Panc1 (cell line): ENCODE measurements around the gene MCU. TPM values are rescaled to one million over a fixed set of nuclear protein-coding genes. Genes with fewer than 3 reads are reported as not detected.

Source experiments
- ATAC-seq: fragments of 200-7000 bp; cut with Tn5 transposase; 2 replicates; pipeline ENCODE4 v1.9.1; 2020; ENCODE audit warnings: mild to moderate bottlenecking, moderate library complexity
- BruUV-seq: library from RNA; stranded (reverse); fragments of 400-500 nt; replicated peaks from 2 replicates; lab custom pipeline; 2021; lab: Mats Ljungman, UMichigan
- CTCF ChIA-PET: fragments of 300-600 bp; sonication (Branson Sonifier 250); formaldehyde crosslinking; loops from one replicate; lab custom pipeline; 2022; ENCODE audit warnings: antibody characterized with exemption; lab: Charles Lee
- POLR2A ChIA-PET: fragments of 300-600 bp; sonication (Branson Sonifier 250); formaldehyde crosslinking; loops from one replicate; lab custom pipeline; 2022; ENCODE audit warnings: antibody characterized with exemption; lab: Charles Lee
- DNase-seq: peaks from one replicate; pipeline ENCODE4 v3.0.0-alpha.2; 2010; ENCODE audit warnings: low read depth, low spot score
- H3K27ac ChIP-seq: 2 replicates; pipeline ENCODE4 v1.5.1; 2011; ENCODE audit warnings: mild to moderate bottlenecking, low read length, inconsistent platforms
- H3K27me3 ChIP-seq: fragments of 200-500 bp; sonication (Bioruptor generic); 2 replicates; pipeline ENCODE4 v1.6.0; 2014; ENCODE audit warnings: low read length, inconsistent platforms; ENCODE audit not compliant: control insufficient read depth, insufficient read depth
- H3K36me3 ChIP-seq: fragments of 200-500 bp; sonication (Bioruptor generic); 2 replicates; pipeline ENCODE4 v1.5.1; 2014; ENCODE audit warnings: inconsistent platforms, mild to moderate bottlenecking, low read length, moderate library complexity; ENCODE audit not compliant: control insufficient read depth, insufficient read depth
- H3K4me1 ChIP-seq: 2 replicates; pipeline ENCODE4 v1.5.1; 2011; ENCODE audit warnings: inconsistent platforms, mild to moderate bottlenecking, low read length, moderate library complexity; ENCODE audit not compliant: control insufficient read depth, insufficient read depth
- H3K4me3 ChIP-seq, 2 experiments: 2 replicates each; pipeline ENCODE4 v1.5.1; 2011 to 2012; ENCODE audit warnings: low read depth in 2 of 2, low read length in 2 of 2, mild to moderate bottlenecking in 2 of 2, inconsistent platforms in 1 of 2, moderate library complexity in 1 of 2
- H3K9me3 ChIP-seq: fragments of 200-500 bp; sonication (Bioruptor generic); 2 replicates; pipeline ENCODE4 v1.5.1; 2014; ENCODE audit warnings: low read depth, mild to moderate bottlenecking, inconsistent platforms, low read length, moderate library complexity; ENCODE audit not compliant: control insufficient read depth, insufficient read depth
- POLR2AphosphoS5 ChIP-seq: IDR thresholded peaks from 2 replicates; pipeline ENCODE4 v1.6.1; 2012; ENCODE audit warnings: mild to moderate bottlenecking, low read depth, low read length, moderate library complexity
- SIN3A ChIP-seq: IDR thresholded peaks from 2 replicates; pipeline ENCODE4 v1.6.1; 2012; ENCODE audit warnings: low read depth, mild to moderate bottlenecking, low read length, moderate library complexity, borderline replicate concordance; ENCODE audit not compliant: insufficient read depth
- TCF7L2 ChIP-seq: IDR thresholded peaks from 2 replicates; pipeline ENCODE4 v1.6.1; 2011; ENCODE audit warnings: mild to moderate bottlenecking, low read depth, low read length, inconsistent platforms
- in situ Hi-C: cut with HindIII; loops from 2 replicates; pipeline ENCODE4 v1.10.0; 2016; ENCODE audit warnings: low sequenced_read_pairs, low pct_unique_long_range_greater_than_20kb
- intact Hi-C: fragments of 100-400 bp; cut with micrococcal nuclease; formaldehyde crosslinking; loops from one replicate; pipeline ENCODE4 v1.10.0; 2022; ENCODE audit not compliant: unreplicated experiment
- total RNA-seq: library from RNA; stranded (reverse); gene quantifications from one replicate; pipeline ENCODE4 v1.2.1, GENCODE V29; 2021; ENCODE audit not compliant: unreplicated experiment
- TF ChIP-seq, protein P1 (sequence below), 2 experiments: IDR thresholded peaks; 2 replicates each; pipeline ENCODE4 v1.6.1; 2011 to 2012; ENCODE audit warnings: low read depth in 2 of 2, control low read depth in 1 of 2, low read length in 1 of 2, mild to moderate bottlenecking in 1 of 2, moderate library complexity in 1 of 2; ENCODE audit not compliant: insufficient read depth in 1 of 2
- TF ChIP-seq, protein P2 (sequence below): fragments of 450-650 bp; IDR thresholded peaks from 2 replicates; pipeline ENCODE4 v1.5.1; 2017; ENCODE audit warnings: mild to moderate bottlenecking

The MCU gene
- total RNA-seq, 1 experiment from 2014 or later: 31.6 TPM

DNA sequence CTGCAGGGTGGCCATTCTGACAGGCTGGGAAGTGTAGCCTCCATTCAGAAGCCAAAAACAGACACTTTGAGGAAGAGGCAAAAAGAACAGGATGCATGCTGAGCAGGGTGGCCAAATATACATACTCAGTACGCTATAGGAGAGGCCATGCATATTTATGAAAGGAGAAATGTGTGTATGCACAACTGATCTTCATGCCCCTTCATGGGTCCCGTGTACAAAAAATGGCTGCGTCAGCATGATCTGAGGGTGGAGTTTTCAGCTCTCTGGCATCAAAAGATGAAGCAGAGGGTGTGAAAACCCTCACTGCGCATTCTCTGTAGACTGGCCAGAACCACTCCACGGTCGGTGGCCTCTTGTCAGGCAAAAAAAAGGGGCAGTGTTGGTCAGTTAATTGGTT, 166.1 kb downstream of the MCU start:
- CTCF ChIA-PET: no interaction called here
- Histone ChIP-seq H3K27me3 (no peaks in the 10 kb centered on the region), H3K27ac (no peak overlapping the region), H3K36me3 (no peaks in the 10 kb centered on the region), H3K4me1 (no peaks in the 10 kb centered on the region), H3K9me3 (no peaks in the 10 kb centered on the region), H3K4me3 (no peak overlapping the region)
- POLR2A ChIA-PET: no interaction called here
- no TSS peak for BruUV-seq
- no peak for DNase-seq
- in situ Hi-C loops (no loop called here), intact Hi-C loops (no loop called here)
- TF ChIP-seq POLR2AphosphoS5 (no peak), TCF7L2 (no peak), SIN3A (no peak)
- TF ChIP-seq, protein P1, sequence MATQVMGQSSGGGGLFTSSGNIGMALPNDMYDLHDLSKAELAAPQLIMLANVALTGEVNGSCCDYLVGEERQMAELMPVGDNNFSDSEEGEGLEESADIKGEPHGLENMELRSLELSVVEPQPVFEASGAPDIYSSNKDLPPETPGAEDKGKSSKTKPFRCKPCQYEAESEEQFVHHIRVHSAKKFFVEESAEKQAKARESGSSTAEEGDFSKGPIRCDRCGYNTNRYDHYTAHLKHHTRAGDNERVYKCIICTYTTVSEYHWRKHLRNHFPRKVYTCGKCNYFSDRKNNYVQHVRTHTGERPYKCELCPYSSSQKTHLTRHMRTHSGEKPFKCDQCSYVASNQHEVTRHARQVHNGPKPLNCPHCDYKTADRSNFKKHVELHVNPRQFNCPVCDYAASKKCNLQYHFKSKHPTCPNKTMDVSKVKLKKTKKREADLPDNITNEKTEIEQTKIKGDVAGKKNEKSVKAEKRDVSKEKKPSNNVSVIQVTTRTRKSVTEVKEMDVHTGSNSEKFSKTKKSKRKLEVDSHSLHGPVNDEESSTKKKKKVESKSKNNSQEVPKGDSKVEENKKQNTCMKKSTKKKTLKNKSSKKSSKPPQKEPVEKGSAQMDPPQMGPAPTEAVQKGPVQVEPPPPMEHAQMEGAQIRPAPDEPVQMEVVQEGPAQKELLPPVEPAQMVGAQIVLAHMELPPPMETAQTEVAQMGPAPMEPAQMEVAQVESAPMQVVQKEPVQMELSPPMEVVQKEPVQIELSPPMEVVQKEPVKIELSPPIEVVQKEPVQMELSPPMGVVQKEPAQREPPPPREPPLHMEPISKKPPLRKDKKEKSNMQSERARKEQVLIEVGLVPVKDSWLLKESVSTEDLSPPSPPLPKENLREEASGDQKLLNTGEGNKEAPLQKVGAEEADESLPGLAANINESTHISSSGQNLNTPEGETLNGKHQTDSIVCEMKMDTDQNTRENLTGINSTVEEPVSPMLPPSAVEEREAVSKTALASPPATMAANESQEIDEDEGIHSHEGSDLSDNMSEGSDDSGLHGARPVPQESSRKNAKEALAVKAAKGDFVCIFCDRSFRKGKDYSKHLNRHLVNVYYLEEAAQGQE (IDR thresholded peaks at IDR 0.05; ENCODE audit: insufficient read depth in 1 of 2, low read depth in 2 of 2, low read length in 1 of 2): no peak
- TF ChIP-seq, protein P2, sequence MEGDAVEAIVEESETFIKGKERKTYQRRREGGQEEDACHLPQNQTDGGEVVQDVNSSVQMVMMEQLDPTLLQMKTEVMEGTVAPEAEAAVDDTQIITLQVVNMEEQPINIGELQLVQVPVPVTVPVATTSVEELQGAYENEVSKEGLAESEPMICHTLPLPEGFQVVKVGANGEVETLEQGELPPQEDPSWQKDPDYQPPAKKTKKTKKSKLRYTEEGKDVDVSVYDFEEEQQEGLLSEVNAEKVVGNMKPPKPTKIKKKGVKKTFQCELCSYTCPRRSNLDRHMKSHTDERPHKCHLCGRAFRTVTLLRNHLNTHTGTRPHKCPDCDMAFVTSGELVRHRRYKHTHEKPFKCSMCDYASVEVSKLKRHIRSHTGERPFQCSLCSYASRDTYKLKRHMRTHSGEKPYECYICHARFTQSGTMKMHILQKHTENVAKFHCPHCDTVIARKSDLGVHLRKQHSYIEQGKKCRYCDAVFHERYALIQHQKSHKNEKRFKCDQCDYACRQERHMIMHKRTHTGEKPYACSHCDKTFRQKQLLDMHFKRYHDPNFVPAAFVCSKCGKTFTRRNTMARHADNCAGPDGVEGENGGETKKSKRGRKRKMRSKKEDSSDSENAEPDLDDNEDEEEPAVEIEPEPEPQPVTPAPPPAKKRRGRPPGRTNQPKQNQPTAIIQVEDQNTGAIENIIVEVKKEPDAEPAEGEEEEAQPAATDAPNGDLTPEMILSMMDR: no peak
- ATAC-seq: no peak

DNA sequence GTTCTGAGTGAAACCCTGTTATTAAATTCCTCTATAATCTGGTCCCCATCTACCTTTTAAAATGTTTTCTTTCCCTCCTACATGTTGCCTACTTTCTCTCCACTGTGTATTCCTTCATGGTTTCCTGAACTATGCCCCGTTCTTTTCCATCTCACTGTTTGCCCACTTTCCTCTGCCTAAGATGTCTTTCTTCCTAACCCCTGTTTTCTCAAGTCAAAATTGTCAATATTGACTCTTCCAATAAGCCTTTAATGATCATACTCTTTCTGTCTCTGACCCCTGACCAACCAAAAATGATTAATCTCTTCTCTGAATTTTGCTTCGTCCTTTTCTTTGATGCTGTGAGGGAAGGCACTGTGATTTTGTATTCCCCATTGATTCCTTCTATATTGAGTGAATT, 171.0 kb downstream of the MCU start:
- intact Hi-C loops (no loop called here), in situ Hi-C loops (no loop called here)
- POLR2A ChIA-PET: no interaction called here
- CTCF ChIA-PET: no interaction called here
- Histone ChIP-seq H3K36me3 (no peaks in the 10 kb centered on the region), H3K27me3 (no peaks in the 10 kb centered on the region), H3K27ac (no peak overlapping the region), H3K9me3 (no peaks in the 10 kb centered on the region), H3K4me3 (no peak overlapping the region), H3K4me1 (no peaks in the 10 kb centered on the region)
- TF ChIP-seq TCF7L2: no peak
- TF ChIP-seq, protein P1 (IDR thresholded peaks at IDR 0.05; ENCODE audit: insufficient read depth in 1 of 2, low read depth in 2 of 2, low read length in 1 of 2): no peak
- TF ChIP-seq, protein P2: no peak
- no peak for TF ChIP-seq SIN3A
- no peak for TF ChIP-seq POLR2AphosphoS5
- no TSS peak for BruUV-seq
- ATAC-seq (no peak), DNase-seq (no peak)
